Activated CD8-positive, alpha-beta memory T cell treated with anti-CD3 and anti-CD28 coated beads for 36 hours (primary cell): Measurements from ENCODE around the gene RAB34. TPM values are rescaled to one million over a fixed set of nuclear protein-coding genes. Genes with fewer than 3 reads are reported as not detected.
"Not testable (repeated sequence)": the region's sequence is repeated elsewhere in the genome, so short reads cannot be mapped to it uniquely, and the experiment has no call there.

Experiments
- CTCF ChIA-PET: fragments of 350-600 bp; sonication (Branson Sonifier 250); formaldehyde crosslinking; loops from one replicate; lab custom pipeline; 2021; ENCODE audit warnings: antibody characterized with exemption; lab: Charles Lee
- POLR2A ChIA-PET: fragments of 350-600 bp; sonication (Branson Sonifier 250); formaldehyde crosslinking; loops from one replicate; lab custom pipeline; 2021; ENCODE audit warnings: antibody characterized with exemption; lab: Charles Lee
- total RNA-seq, 2 experiments: library from RNA; stranded (reverse); gene quantifications; one replicate each; pipeline ENCODE4 v1.2.3, GENCODE V29; 2021

Gene RAB34
- total RNA-seq, 2 experiments from 2014 or later: 8.5 to 11.7 TPM

- POLR2A ChIA-PET: no interaction called here
- CTCF ChIA-PET: no interaction called here
Observed at GRCh38 chr17:28737316-28737715, 19.6 kb upstream of the RAB34 start.

GRCh38 chr17:28735913-28736769 is 18.5 kb upstream of the RAB34 start:
- CTCF ChIA-PET: interaction anchor here (1.1 to 2.4 kb wide), 3 partner anchors 9 to 27 kb away, joined by 4 to 7 read pairs (median 7); no protein-coding TSS in a partner anchor
- POLR2A ChIA-PET: not testable (repeated sequence)

GRCh38 chr17:28735242-28735722 is 17.6 kb upstream of the RAB34 start:
- CTCF ChIA-PET: interaction anchor here (1.1 to 2.4 kb wide), 3 partner anchors 8 to 28 kb away, joined by 4 to 7 read pairs (median 7); no protein-coding TSS in a partner anchor
- POLR2A ChIA-PET: no interaction called here

- ChIA-PET CTCF (interaction anchor here (1.1 to 2.4 kb wide), 3 partner anchors 8 to 29 kb away, joined by 4 to 7 read pairs (median 7); no protein-coding TSS in a partner anchor), POLR2A (no interaction called here)
Observed at GRCh38 chr17:28734712-28735241, 17.1 kb upstream of the RAB34 start.

GRCh38 chr17:28733346-28733745 is 15.7 kb upstream of the RAB34 start:
- POLR2A ChIA-PET: no interaction called here
- CTCF ChIA-PET: interaction anchor here (2.4 to 9.4 kb wide), 2 partner anchors 14 to 17 kb away, joined by 7 to 286 read pairs; partner anchors contain the start of gene TRAF4

- ChIA-PET POLR2A (interaction anchor here (5.9 kb wide), 1 partner anchor 18 kb away, joined by 102 read pairs; the partner anchor contains the start of gene TRAF4), CTCF (interaction anchor here (0.7 to 9.4 kb wide), 3 partner anchors 17 to 221 kb away, joined by 4 to 286 read pairs (median 53); partner anchors contain the start of genes PHF12 and TRAF4)
Observed at GRCh38 chr17:28729950-28730330, 12.3 kb upstream of the RAB34 start.

- CTCF ChIA-PET: interaction anchor here (1.0 to 9.4 kb wide), 8 partner anchors 9 to 222 kb away, joined by 3 to 286 read pairs (median 10); partner anchors contain the start of genes PHF12, PROCA1, RPL23A and TRAF4
- POLR2A ChIA-PET: interaction anchor here (0.5 to 5.9 kb wide), 11 partner anchors 9 to 1034 kb away, joined by 3 to 102 read pairs (median 6); partner anchors contain the start of genes DHRS13, PHF12, RPL23A and TRAF4
Observed at GRCh38 chr17:28728364-28729200, 10.9 kb upstream of the RAB34 start, which contains the start of gene NEK8. Gene NEK8 (plus strand): TSS chr17:28728788. CDS start chr17:28728814, 26 bp downstream.

GRCh38 chr17:28726627-28727491 is 9.2 kb upstream of the RAB34 start:
- ChIA-PET CTCF (interaction anchor here (0.6 to 9.4 kb wide), 29 partner anchors 7 to 390 kb away, joined by 3 to 286 read pairs (median 7); partner anchors contain the start of genes FLOT2, PHF12, PROCA1 and RPL23A), POLR2A (interaction anchor here (0.5 to 5.9 kb wide), 13 partner anchors 15 to 225 kb away, joined by 3 to 102 read pairs (median 5); partner anchors contain the start of genes BLTP2, DHRS13, FLOT2 and PHF12)

- ChIA-PET POLR2A (interaction anchor here (0.5 to 5.9 kb wide), 8 partner anchors 15 to 225 kb away, joined by 3 to 102 read pairs (median 8); partner anchors contain the start of genes BLTP2, DHRS13, FLOT2 and PHF12), CTCF (interaction anchor here (0.6 to 9.4 kb wide), 23 partner anchors 9 to 231 kb away, joined by 3 to 286 read pairs (median 7); partner anchors contain the start of genes FLOT2, PHF12, PROCA1 and SDF2)
Observed at GRCh38 chr17:28726226-28726626, 8.6 kb upstream of the RAB34 start, which contains the start of gene TLCD1. Gene TLCD1 (minus strand): TSS chr17:28726233. CDS start chr17:28726097, 136 bp downstream.

- POLR2A ChIA-PET: interaction anchor here (0.7 to 5.9 kb wide), 7 partner anchors 14 to 224 kb away, joined by 3 to 102 read pairs (median 5); partner anchors contain the start of genes BLTP2, DHRS13, FLOT2 and PROCA1
- CTCF ChIA-PET: interaction anchor here (0.6 to 9.4 kb wide), 15 partner anchors 14 to 225 kb away, joined by 3 to 286 read pairs (median 8); partner anchors contain the start of genes FLOT2, PHF12, PROCA1 and SDF2
Observed at GRCh38 chr17:28725660-28726225, 8.1 kb upstream of the RAB34 start.

GRCh38 chr17:28725166-28725659 is 7.5 kb upstream of the RAB34 start:
- ChIA-PET POLR2A (interaction anchor here (0.8 to 5.9 kb wide), 3 partner anchors 22 to 130 kb away, joined by 3 to 102 read pairs (median 3); partner anchors contain the start of genes SUPT6H and TRAF4), CTCF (interaction anchor here (2.3 to 9.4 kb wide), 4 partner anchors 22 to 191 kb away, joined by 10 to 286 read pairs (median 42); partner anchors contain the start of genes FLOT2 and TRAF4)

- POLR2A ChIA-PET: interaction anchor here (0.8 to 5.9 kb wide), 3 partner anchors 23 to 131 kb away, joined by 3 to 102 read pairs (median 3); partner anchors contain the start of genes SUPT6H and TRAF4
- CTCF ChIA-PET: interaction anchor here (4.8 to 9.4 kb wide), 2 partner anchors 23 to 39 kb away, joined by 72 to 286 read pairs; partner anchors contain the start of gene TRAF4
Observed at GRCh38 chr17:28724500-28725165, 7.0 kb upstream of the RAB34 start.

- CTCF ChIA-PET: interaction anchor here (9.4 kb wide), 1 partner anchor 23 kb away, joined by 286 read pairs; the partner anchor contains the start of gene TRAF4
- POLR2A ChIA-PET: interaction anchor here (5.9 kb wide), 1 partner anchor 24 kb away, joined by 102 read pairs; the partner anchor contains the start of gene TRAF4
Observed at GRCh38 chr17:28723836-28724499, 6.3 kb upstream of the RAB34 start.

GRCh38 chr17:28723159-28723835 is 5.6 kb upstream of the RAB34 start:
- CTCF ChIA-PET: no interaction called here
- POLR2A ChIA-PET: interaction anchor here (4.2 kb wide), 1 partner anchor 12 kb away, joined by 43 read pairs; the partner anchor contains the start of gene PROCA1
